GM12878 (cell line): ENCODE results near the gene ITGA3. TPM values are rescaled to one million over a fixed set of nuclear protein-coding genes. Genes with fewer than 3 reads are reported as not detected.

Experiments
- ATAC-seq: fragments of 200-7000 bp; cut with Tn5 transposase; 3 replicates; pipeline ENCODE4 v1.9.1; 2020; ENCODE audit warnings: mild to moderate bottlenecking, moderate library complexity
- BruUV-seq: library from RNA; stranded (reverse); fragments of 400-500 nt; replicated peaks from 2 replicates; lab custom pipeline; 2021; lab: Mats Ljungman, UMichigan
- CTCF ChIA-PET: fragments of 300-600 bp; sonication (Branson Sonifier 250); formaldehyde crosslinking; extraction: SDS; loops from one replicate; lab custom pipeline; 2021; ENCODE audit warnings: inconsistent platforms; lab: Yijun Ruan, JAX
- POLR2A ChIA-PET: fragments of 350-600 bp; formaldehyde crosslinking; extraction: SDS; loops from one replicate; lab custom pipeline; 2021; ENCODE audit warnings: inconsistent platforms; lab: Charles Lee
- RAD21 ChIA-PET: fragments of 300-600 bp; sonication (Branson Sonifier 250); formaldehyde crosslinking; loops from one replicate; lab custom pipeline; 2023; ENCODE audit warnings: antibody characterized with exemption; ENCODE audit not compliant: unreplicated experiment; lab: Charles Lee
- SMC1A ChIA-PET: fragments of 300-600 bp; sonication (Branson Sonifier 250); formaldehyde crosslinking; loops from one replicate; lab custom pipeline; 2023; ENCODE audit not compliant: unreplicated experiment, uncharacterized antibody; lab: Charles Lee
- DNase-seq: peaks from one replicate; pipeline ENCODE4 v3.0.0-alpha.2; 2011; ENCODE audit warnings: low read depth, low spot score
- FAIRE-seq: peaks from 3 replicates; lab custom pipeline; 2011; peaks lifted over from hg19 to GRCh38; lab: Jason Lieb, UNC
- H2AFZ ChIP-seq: 2 replicates; pipeline ENCODE4 v1.6.0; 2011; ENCODE audit warnings: low read depth, low read length, control low read depth; ENCODE audit not compliant: control insufficient read depth
- H3K27ac ChIP-seq: 2 replicates; pipeline ENCODE4 v1.5.1; 2011; ENCODE audit warnings: control low read depth; ENCODE audit not compliant: control insufficient read depth, insufficient read depth
- H3K27me3 ChIP-seq, 2 experiments: replicated peaks in 1 of 2; 2 replicates each; pipeline versions ENCODE4 v1.6.0 to v1.6.1; 2011; ENCODE audit warnings: low read length in 1 of 2; ENCODE audit not compliant: control insufficient read depth in 2 of 2, insufficient read depth in 2 of 2
- H3K36me3 ChIP-seq, 2 experiments: 2 replicates each; pipeline ENCODE4 v1.5.1; 2011; ENCODE audit warnings: low read length in 1 of 2; ENCODE audit not compliant: control insufficient read depth in 2 of 2, insufficient read depth in 2 of 2
- H3K4me1 ChIP-seq: 2 replicates; pipeline ENCODE4 v1.6.1; 2011; ENCODE audit warnings: mild to moderate bottlenecking, low read length, moderate library complexity, mixed read lengths; ENCODE audit not compliant: control insufficient read depth, insufficient read depth
- H3K4me2 ChIP-seq: 2 replicates; pipeline ENCODE4 v1.6.0; 2011; ENCODE audit warnings: control low read depth; ENCODE audit not compliant: control insufficient read depth, insufficient read depth
- H3K4me3 ChIP-seq: fragments of 200-600 bp; sonication (generic); 2 replicates; pipeline ENCODE4 v1.5.1; 2016
- H3K79me2 ChIP-seq: 2 replicates; pipeline ENCODE4 v1.6.0; 2011; ENCODE audit warnings: low read length; ENCODE audit not compliant: control insufficient read depth, insufficient read depth
- H3K9ac ChIP-seq: 2 replicates; pipeline ENCODE4 v1.8.0; 2011; ENCODE audit warnings: low read length, control low read depth, mixed read lengths; ENCODE audit not compliant: control insufficient read depth, insufficient read depth
- H3K9me3 ChIP-seq: replicated peaks from 3 replicates; pipeline ENCODE4 v1.5.1; 2011; ENCODE audit warnings: mild to moderate bottlenecking, low read length; ENCODE audit not compliant: control insufficient read depth, insufficient read depth
- H4K20me1 ChIP-seq: 2 replicates; pipeline ENCODE4 v1.6.0; 2011; ENCODE audit not compliant: control insufficient read depth, insufficient read depth
- ATF7 ChIP-seq: fragments of 450-650 bp; IDR thresholded peaks from 2 replicates; pipeline ENCODE4 v1.6.1; 2016; ENCODE audit warnings: low read depth, mild to moderate bottlenecking
- CREB1 ChIP-seq: IDR thresholded peaks from 2 replicates; pipeline ENCODE4 v1.6.1; 2012; ENCODE audit warnings: low read depth, mild to moderate bottlenecking, inconsistent platforms
- EGR1 ChIP-seq, 2 experiments: IDR thresholded peaks; 1 replicate in 1 of 2; 2 replicates in 1 of 2; pipeline ENCODE4 v1.6.1; 2011 to 2012; ENCODE audit warnings: low read depth in 2 of 2, low read length in 2 of 2, borderline replicate concordance in 1 of 2, mild to moderate bottlenecking in 1 of 2, moderate library complexity in 1 of 2
- IRF4 ChIP-seq: IDR thresholded peaks from 2 replicates; pipeline ENCODE4 v1.6.1; 2011; ENCODE audit warnings: low read depth, low read length
- KAT2A ChIP-seq: conservative IDR thresholded peaks from 2 replicates; pipeline ENCODE4 v1.6.1; 2011; ENCODE audit warnings: low read depth, low read length; ENCODE audit not compliant: control insufficient read depth
- LARP7 ChIP-seq: fragments of 450-650 bp; IDR thresholded peaks from 2 replicates; pipeline ENCODE4 v1.6.1; 2017; ENCODE audit warnings: mild to moderate bottlenecking
- MEF2A ChIP-seq: IDR thresholded peaks from 2 replicates; pipeline ENCODE4 v1.6.1; 2011; ENCODE audit warnings: low read depth, mild to moderate bottlenecking, low read length, moderate library complexity; ENCODE audit not compliant: insufficient read depth
- NBN ChIP-seq: fragments of 450-650 bp; IDR thresholded peaks from 2 replicates; pipeline ENCODE4 v1.6.1; 2016
- NR2F1 ChIP-seq: fragments of 450-650 bp; conservative IDR thresholded peaks from 2 replicates; pipeline ENCODE4 v1.6.1; 2017; ENCODE audit warnings: mild to moderate bottlenecking
- NRF1 ChIP-seq: conservative IDR thresholded peaks from 2 replicates; pipeline ENCODE4 v1.6.1; 2011; ENCODE audit warnings: mild to moderate bottlenecking, low read depth, low read length, improper control_type of control experiment
- SMAD5 ChIP-seq: IDR thresholded peaks from 2 replicates; pipeline ENCODE4 v1.6.1; 2016; ENCODE audit warnings: antibody characterized with exemption, low read depth
- SRF ChIP-seq, 2 experiments: IDR thresholded peaks; 2 replicates each; pipeline ENCODE4 v1.6.1; 2011; ENCODE audit warnings: low read depth in 2 of 2, low read length in 2 of 2, mild to moderate bottlenecking in 1 of 2, moderate library complexity in 1 of 2
- SUPT20H ChIP-seq: IDR thresholded peaks from 2 replicates; pipeline ENCODE4 v1.6.1; 2011; ENCODE audit warnings: low read depth, mild to moderate bottlenecking, low read length, moderate library complexity, borderline replicate concordance; ENCODE audit not compliant: control insufficient read depth
- TAF1 ChIP-seq: IDR thresholded peaks from 2 replicates; pipeline ENCODE4 v1.6.1; 2011; ENCODE audit warnings: mild to moderate bottlenecking, low read depth, low read length, borderline replicate concordance
- TCF7 ChIP-seq: IDR thresholded peaks from 2 replicates; pipeline ENCODE4 v1.6.1; 2014; ENCODE audit warnings: antibody characterized with exemption, borderline replicate concordance
- ZNF217 ChIP-seq: fragments of 450-650 bp; IDR thresholded peaks from 2 replicates; pipeline ENCODE4 v1.6.1; 2017; ENCODE audit warnings: antibody characterized with exemption, mild to moderate bottlenecking
- ZNF24 ChIP-seq: fragments of 450-650 bp; IDR thresholded peaks from 2 replicates; pipeline ENCODE4 v1.6.1; 2017; ENCODE audit warnings: antibody characterized with exemption, mild to moderate bottlenecking
- ZSCAN29 ChIP-seq: fragments of 450-650 bp; IDR thresholded peaks from 2 replicates; pipeline ENCODE4 v1.6.1; 2017; ENCODE audit warnings: mild to moderate bottlenecking, moderate library complexity
- WGBS: methylation state at CpG from one replicate; pipeline ENCODE4 v1.1.6; 2016; ENCODE audit warnings: low lambda C conversion rate; ENCODE audit not compliant: insufficient replicate concordance, insufficient coverage; ENCODE audit errors: missing lambda C conversion rate; 5-methylcytosine and 5-hydroxymethylcytosine counted together
- in situ Hi-C: fragments of 300-500 bp; cut with MboI; formaldehyde crosslinking; loops from 9 replicates; pipeline ENCODE4 v1.14.3; 2018; ENCODE audit warnings: mixed read lengths
- intact Hi-C: fragments of 100-400 bp; cut with micrococcal nuclease; formaldehyde crosslinking; loops from one replicate; pipeline ENCODE4 v1.14.2; 2022; ENCODE audit not compliant: unreplicated experiment
- polyA plus RNA-seq, 11 experiments: library from polyadenylated mRNA; depleted of rRNA in 4 of 11; unstranded in 6 of 11; stranded (reverse) in 5 of 11; fragments of >200 nt; fragmentation: Nextera tagmentation in 4 of 11; fragmentation: Illumina TruSeq in 1 of 11; extraction: Ambion mirVana in 4 of 11; extraction: Trizol in 1 of 11; gene quantifications; 1 replicate in 1 of 11; 2 replicates in 10 of 11; pipeline versions ENCODE4 v1.2.1 to v1.2.3, GENCODE V29; 2011 to 2016; ENCODE audit warnings: inconsistent platforms in 2 of 11, missing spikeins in 2 of 11, low read depth in 1 of 11
- total RNA-seq, 4 experiments: library from RNA; depleted of rRNA in 3 of 4; stranded (reverse); fragments of >200 nt in 3 of 4; fragmentation: Illumina TruSeq in 1 of 4; extraction: Trizol in 1 of 4; gene quantifications; 2 replicates each; pipeline versions ENCODE4 v1.2.1 to v1.2.3, GENCODE V29; 2013 to 2021
- TF ChIP-seq, protein P1 (sequence below): fragments of 450-650 bp; IDR thresholded peaks from 2 replicates; pipeline ENCODE4 v1.6.1; 2018; ENCODE audit warnings: mild to moderate bottlenecking, low read depth, moderate library complexity; ENCODE audit not compliant: partially characterized antibody
- TF ChIP-seq, protein P2 (sequence below): fragments of 450-650 bp; IDR thresholded peaks from 2 replicates; pipeline ENCODE4 v1.6.1; 2017; ENCODE audit warnings: low read depth, mild to moderate bottlenecking, moderate library complexity
- TF ChIP-seq, protein P3 (sequence below): IDR thresholded peaks from 2 replicates; pipeline ENCODE4 v1.6.1; 2011; ENCODE audit warnings: low read depth, low read length, improper control_type of control experiment, borderline replicate concordance

ITGA3 gene
- total and polyA plus RNA-seq, 10 of the 15 experiments (the other 5 are each of a cell fraction or from before 2014, with no cell fraction given): 0.29 to 13.4 (median 6.6) TPM

DNA sequence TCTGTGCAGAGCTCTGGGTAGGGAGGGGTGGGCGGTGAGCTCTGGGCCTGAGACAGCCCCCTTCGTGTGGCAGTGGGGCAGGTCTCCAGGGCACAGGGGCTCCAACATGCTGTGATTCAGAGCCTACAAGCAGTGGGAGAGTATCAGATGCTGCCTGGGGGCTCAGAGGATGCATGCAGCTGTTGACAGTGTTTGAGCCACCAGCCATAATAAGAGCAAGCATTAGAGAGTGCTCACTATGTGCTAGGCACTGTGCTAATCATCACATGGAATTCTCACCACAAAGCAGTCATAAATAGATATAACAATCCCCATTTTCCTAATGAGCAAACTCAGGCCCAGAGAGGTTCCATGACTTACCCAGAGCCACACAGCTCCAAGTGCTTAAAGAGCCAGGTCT is 47.3 kb downstream of the ITGA3 start (continued):
- TF ChIP-seq MEF2A (no peak), TAF1 (no peak)
- TF ChIP-seq, protein P1, sequence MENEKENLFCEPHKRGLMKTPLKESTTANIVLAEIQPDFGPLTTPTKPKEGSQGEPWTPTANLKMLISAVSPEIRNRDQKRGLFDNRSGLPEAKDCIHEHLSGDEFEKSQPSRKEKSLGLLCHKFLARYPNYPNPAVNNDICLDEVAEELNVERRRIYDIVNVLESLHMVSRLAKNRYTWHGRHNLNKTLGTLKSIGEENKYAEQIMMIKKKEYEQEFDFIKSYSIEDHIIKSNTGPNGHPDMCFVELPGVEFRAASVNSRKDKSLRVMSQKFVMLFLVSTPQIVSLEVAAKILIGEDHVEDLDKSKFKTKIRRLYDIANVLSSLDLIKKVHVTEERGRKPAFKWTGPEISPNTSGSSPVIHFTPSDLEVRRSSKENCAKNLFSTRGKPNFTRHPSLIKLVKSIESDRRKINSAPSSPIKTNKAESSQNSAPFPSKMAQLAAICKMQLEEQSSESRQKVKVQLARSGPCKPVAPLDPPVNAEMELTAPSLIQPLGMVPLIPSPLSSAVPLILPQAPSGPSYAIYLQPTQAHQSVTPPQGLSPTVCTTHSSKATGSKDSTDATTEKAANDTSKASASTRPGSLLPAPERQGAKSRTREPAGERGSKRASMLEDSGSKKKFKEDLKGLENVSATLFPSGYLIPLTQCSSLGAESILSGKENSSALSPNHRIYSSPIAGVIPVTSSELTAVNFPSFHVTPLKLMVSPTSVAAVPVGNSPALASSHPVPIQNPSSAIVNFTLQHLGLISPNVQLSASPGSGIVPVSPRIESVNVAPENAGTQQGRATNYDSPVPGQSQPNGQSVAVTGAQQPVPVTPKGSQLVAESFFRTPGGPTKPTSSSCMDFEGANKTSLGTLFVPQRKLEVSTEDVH: no peak

DNA sequence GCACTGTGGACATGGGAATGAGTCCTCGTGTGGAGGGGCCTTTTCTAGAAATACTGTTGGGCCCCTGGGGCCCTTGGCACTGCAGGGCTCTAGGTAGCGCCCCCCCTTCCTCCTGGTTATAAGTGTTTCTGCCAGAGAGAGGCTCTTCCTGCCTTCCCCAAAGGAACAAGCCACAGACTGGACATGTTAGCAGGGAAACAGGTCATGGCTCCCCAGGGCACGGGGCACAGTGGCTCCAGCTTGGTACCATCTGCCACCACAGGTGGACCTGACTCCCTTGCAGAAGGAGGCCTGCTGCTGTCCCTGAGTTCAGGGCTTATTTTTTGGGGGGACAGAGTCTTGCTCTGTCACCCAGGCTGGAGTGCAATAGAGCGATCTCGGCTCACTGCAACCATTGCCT is 48.0 kb downstream of the ITGA3 start:
- H3K27me3 ChIP-seq: no peaks in the 10 kb centered on the region
- H4K20me1 ChIP-seq: no peaks in the 10 kb centered on the region
- intact Hi-C loops (no loop called here), in situ Hi-C loops (no loop called here)
- FAIRE-seq (no peak), ATAC-seq (no peak), DNase-seq (no peak)
- H3K27ac ChIP-seq: no peak overlapping the region
- no TSS peak for BruUV-seq
- H3K9me3 ChIP-seq: no peaks in the 10 kb centered on the region
- ChIA-PET RAD21 (no interaction called here), CTCF (interaction anchor here (1.1 to 2.1 kb wide), 3 partner anchors 10 to 12 kb away, joined by 4 to 8 read pairs (median 5); no protein-coding TSS in a partner anchor), SMC1A (interaction anchor here (1.6 kb wide), 1 partner anchor 10 kb away, joined by 5 read pairs; no protein-coding TSS in a partner anchor), POLR2A (no interaction called here)
- no peaks in the 10 kb centered on the region for H3K4me1 ChIP-seq
- H2AFZ ChIP-seq: no peak overlapping the region
- no peaks in the 10 kb centered on the region for H3K79me2 ChIP-seq
- WGBS: 50% methylated on average over 5 of the region's 5 CpGs
- H3K9ac ChIP-seq: no peak overlapping the region
- H3K36me3 ChIP-seq: no peaks in the 10 kb centered on the region; a peak in 2 of 4 replicates
- no peak overlapping the region for H3K4me3 ChIP-seq
- TF ChIP-seq TCF7 (no peak), SMAD5 (no peak), SUPT20H (no peak), CREB1 (no peak), KAT2A (no peak), EGR1 (IDR thresholded peaks at IDR 0.05; ENCODE audit: borderline replicate concordance in 1 of 2, low read depth in 2 of 2, low read length in 2 of 2) (no peak), ZNF24 (no peak), ZNF217 (no peak), ATF7 (no peak), NR2F1 (no peak), SRF (IDR thresholded peaks at IDR 0.05; ENCODE audit: low read depth in 2 of 2, low read length in 2 of 2) (no peak), ZSCAN29 (no peak), IRF4 (no peak), LARP7 (no peak), NBN (no peak), NRF1 (no peak)
- TF ChIP-seq, protein P2, sequence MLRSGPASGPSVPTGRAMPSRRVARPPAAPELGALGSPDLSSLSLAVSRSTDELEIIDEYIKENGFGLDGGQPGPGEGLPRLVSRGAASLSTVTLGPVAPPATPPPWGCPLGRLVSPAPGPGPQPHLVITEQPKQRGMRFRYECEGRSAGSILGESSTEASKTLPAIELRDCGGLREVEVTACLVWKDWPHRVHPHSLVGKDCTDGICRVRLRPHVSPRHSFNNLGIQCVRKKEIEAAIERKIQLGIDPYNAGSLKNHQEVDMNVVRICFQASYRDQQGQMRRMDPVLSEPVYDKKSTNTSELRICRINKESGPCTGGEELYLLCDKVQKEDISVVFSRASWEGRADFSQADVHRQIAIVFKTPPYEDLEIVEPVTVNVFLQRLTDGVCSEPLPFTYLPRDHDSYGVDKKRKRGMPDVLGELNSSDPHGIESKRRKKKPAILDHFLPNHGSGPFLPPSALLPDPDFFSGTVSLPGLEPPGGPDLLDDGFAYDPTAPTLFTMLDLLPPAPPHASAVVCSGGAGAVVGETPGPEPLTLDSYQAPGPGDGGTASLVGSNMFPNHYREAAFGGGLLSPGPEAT: no peak
- TF ChIP-seq, protein P3, sequence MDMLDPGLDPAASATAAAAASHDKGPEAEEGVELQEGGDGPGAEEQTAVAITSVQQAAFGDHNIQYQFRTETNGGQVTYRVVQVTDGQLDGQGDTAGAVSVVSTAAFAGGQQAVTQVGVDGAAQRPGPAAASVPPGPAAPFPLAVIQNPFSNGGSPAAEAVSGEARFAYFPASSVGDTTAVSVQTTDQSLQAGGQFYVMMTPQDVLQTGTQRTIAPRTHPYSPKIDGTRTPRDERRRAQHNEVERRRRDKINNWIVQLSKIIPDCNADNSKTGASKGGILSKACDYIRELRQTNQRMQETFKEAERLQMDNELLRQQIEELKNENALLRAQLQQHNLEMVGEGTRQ: no peak
- H3K4me2 ChIP-seq: no peak overlapping the region
